ENCODE data around the gene C1orf185. TPM values are rescaled to one million over a fixed set of nuclear protein-coding genes. Genes with fewer than 3 reads are reported as not detected.
"Not testable (repeated sequence)": the region's sequence is repeated elsewhere in the genome, so short reads cannot be mapped to it uniquely, and the experiment has no call there.

The C1orf185 gene
- total RNA-seq, 1 experiment from 2014 or later = not detected

GRCh38 chr1:51119331-51119730, 17.3 kb downstream of the C1orf185 start:
- H3K27ac ChIP-seq (ENCODE audit: low read length) = no peak overlapping the region
- DNase-seq (ENCODE audit: low read depth, low spot score) (no peak), ATAC-seq (no peak)
- intact Hi-C loops (cut with micrococcal nuclease; ENCODE audit: unreplicated experiment) = no loop called here
- no peak overlapping the region for H3K4me3 ChIP-seq (ENCODE audit: low read depth in 2 of 2, low read length in 2 of 2)
- H3K4me1 ChIP-seq (ENCODE audit: control insufficient read depth, insufficient read depth, low read length) = no peaks in the 10 kb centered on the region
- BruUV-seq (replicated peaks) = no TSS peak
- in situ Hi-C loops (cut with HindIII; ENCODE audit: low pct_unique_long_range_greater_than_20kb, low sequenced_read_pairs) = no loop called here
- no peaks in the 10 kb centered on the region for H3K27me3 ChIP-seq (ENCODE audit: control insufficient read depth, insufficient read depth, low read length)
- no peaks in the 10 kb centered on the region for H3K36me3 ChIP-seq (ENCODE audit: control insufficient read depth, insufficient read depth, low read length)
- no peaks in the 10 kb centered on the region for H3K9me3 ChIP-seq (ENCODE audit: control insufficient read depth, insufficient read depth, low read depth, low read length)
- ChIA-PET CTCF (no interaction called here), POLR2A (no interaction called here)
- TF ChIP-seq, protein P1, sequence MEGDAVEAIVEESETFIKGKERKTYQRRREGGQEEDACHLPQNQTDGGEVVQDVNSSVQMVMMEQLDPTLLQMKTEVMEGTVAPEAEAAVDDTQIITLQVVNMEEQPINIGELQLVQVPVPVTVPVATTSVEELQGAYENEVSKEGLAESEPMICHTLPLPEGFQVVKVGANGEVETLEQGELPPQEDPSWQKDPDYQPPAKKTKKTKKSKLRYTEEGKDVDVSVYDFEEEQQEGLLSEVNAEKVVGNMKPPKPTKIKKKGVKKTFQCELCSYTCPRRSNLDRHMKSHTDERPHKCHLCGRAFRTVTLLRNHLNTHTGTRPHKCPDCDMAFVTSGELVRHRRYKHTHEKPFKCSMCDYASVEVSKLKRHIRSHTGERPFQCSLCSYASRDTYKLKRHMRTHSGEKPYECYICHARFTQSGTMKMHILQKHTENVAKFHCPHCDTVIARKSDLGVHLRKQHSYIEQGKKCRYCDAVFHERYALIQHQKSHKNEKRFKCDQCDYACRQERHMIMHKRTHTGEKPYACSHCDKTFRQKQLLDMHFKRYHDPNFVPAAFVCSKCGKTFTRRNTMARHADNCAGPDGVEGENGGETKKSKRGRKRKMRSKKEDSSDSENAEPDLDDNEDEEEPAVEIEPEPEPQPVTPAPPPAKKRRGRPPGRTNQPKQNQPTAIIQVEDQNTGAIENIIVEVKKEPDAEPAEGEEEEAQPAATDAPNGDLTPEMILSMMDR (IDR thresholded peaks at IDR 0.05) = no peak
- TF ChIP-seq, protein P2, sequence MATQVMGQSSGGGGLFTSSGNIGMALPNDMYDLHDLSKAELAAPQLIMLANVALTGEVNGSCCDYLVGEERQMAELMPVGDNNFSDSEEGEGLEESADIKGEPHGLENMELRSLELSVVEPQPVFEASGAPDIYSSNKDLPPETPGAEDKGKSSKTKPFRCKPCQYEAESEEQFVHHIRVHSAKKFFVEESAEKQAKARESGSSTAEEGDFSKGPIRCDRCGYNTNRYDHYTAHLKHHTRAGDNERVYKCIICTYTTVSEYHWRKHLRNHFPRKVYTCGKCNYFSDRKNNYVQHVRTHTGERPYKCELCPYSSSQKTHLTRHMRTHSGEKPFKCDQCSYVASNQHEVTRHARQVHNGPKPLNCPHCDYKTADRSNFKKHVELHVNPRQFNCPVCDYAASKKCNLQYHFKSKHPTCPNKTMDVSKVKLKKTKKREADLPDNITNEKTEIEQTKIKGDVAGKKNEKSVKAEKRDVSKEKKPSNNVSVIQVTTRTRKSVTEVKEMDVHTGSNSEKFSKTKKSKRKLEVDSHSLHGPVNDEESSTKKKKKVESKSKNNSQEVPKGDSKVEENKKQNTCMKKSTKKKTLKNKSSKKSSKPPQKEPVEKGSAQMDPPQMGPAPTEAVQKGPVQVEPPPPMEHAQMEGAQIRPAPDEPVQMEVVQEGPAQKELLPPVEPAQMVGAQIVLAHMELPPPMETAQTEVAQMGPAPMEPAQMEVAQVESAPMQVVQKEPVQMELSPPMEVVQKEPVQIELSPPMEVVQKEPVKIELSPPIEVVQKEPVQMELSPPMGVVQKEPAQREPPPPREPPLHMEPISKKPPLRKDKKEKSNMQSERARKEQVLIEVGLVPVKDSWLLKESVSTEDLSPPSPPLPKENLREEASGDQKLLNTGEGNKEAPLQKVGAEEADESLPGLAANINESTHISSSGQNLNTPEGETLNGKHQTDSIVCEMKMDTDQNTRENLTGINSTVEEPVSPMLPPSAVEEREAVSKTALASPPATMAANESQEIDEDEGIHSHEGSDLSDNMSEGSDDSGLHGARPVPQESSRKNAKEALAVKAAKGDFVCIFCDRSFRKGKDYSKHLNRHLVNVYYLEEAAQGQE (IDR thresholded peaks at IDR 0.05; ENCODE audit: insufficient read depth in 1 of 2, low read depth in 2 of 2, low read length in 1 of 2) = no peak
- TF ChIP-seq TCF7L2 (IDR thresholded peaks at IDR 0.05; ENCODE audit: low read depth, low read length) (no peak), POLR2AphosphoS5 (IDR thresholded peaks at IDR 0.05; ENCODE audit: low read depth, low read length) (no peak), SIN3A (IDR thresholded peaks at IDR 0.05; ENCODE audit: borderline replicate concordance, insufficient read depth, low read depth, low read length) (no peak)

- in situ Hi-C loops (cut with HindIII; ENCODE audit: low pct_unique_long_range_greater_than_20kb, low sequenced_read_pairs) = no loop called here
- TF ChIP-seq, protein P2 (IDR thresholded peaks at IDR 0.05; ENCODE audit: insufficient read depth in 1 of 2, low read depth in 2 of 2, low read length in 1 of 2) = no peak
- TF ChIP-seq SIN3A (IDR thresholded peaks at IDR 0.05; ENCODE audit: borderline replicate concordance, insufficient read depth, low read depth, low read length) = no peak
- TF ChIP-seq, protein P1 (IDR thresholded peaks at IDR 0.05) = no peak
- no peak for TF ChIP-seq TCF7L2 (IDR thresholded peaks at IDR 0.05; ENCODE audit: low read depth, low read length)
- no peak for TF ChIP-seq POLR2AphosphoS5 (IDR thresholded peaks at IDR 0.05; ENCODE audit: low read depth, low read length)
- Histone ChIP-seq H3K27me3 (ENCODE audit: control insufficient read depth, insufficient read depth, low read length) (no peaks in the 10 kb centered on the region), H3K36me3 (ENCODE audit: control insufficient read depth, insufficient read depth, low read length) (no peaks in the 10 kb centered on the region), H3K4me3 (ENCODE audit: low read depth in 2 of 2, low read length in 2 of 2) (no peak overlapping the region), H3K27ac (ENCODE audit: low read length) (no peak overlapping the region), H3K4me1 (ENCODE audit: control insufficient read depth, insufficient read depth, low read length) (no peaks in the 10 kb centered on the region), H3K9me3 (ENCODE audit: control insufficient read depth, insufficient read depth, low read depth, low read length) (no peaks in the 10 kb centered on the region)
- CTCF ChIA-PET = no interaction called here
- intact Hi-C loops (cut with micrococcal nuclease; ENCODE audit: unreplicated experiment) = no loop called here
- DNase-seq (ENCODE audit: low read depth, low spot score) = no peak
- POLR2A ChIA-PET = no interaction called here
- no TSS peak for BruUV-seq (replicated peaks)
- no peak for ATAC-seq
These were observed 18.6 kb downstream of the C1orf185 start for GRCh38 chr1:51120629-51121028.

DNA sequence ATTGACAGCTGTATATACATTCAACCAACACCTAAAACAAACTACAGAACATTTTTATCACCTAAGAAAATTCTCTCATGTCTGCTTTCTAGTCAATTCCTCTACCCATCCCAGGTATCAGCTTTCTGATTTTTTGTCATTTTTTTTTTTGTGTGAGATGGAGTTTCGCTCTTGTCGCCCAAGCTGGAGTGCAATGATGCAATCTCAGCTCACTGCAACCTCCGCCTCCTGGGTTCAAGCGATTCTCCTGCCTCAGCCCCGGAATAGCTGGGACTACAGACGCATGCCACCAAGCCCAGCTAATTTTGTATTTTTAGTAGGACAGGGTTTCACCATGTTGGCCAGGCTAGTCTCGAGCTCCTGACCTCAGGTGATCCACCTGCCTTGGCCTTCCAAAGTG, 25.1 kb downstream of the C1orf185 start:
- H3K27me3 ChIP-seq (ENCODE audit: control insufficient read depth, insufficient read depth, low read length); DNase-seq (ENCODE audit: low read depth, low spot score); H3K4me3 ChIP-seq (ENCODE audit: low read depth in 2 of 2, low read length in 2 of 2); in situ Hi-C loops (cut with HindIII; ENCODE audit: low pct_unique_long_range_greater_than_20kb, low sequenced_read_pairs); BruUV-seq (replicated peaks); H3K36me3 ChIP-seq (ENCODE audit: control insufficient read depth, insufficient read depth, low read length); POLR2A ChIA-PET; H3K27ac ChIP-seq (ENCODE audit: low read length); H3K4me1 ChIP-seq (ENCODE audit: control insufficient read depth, insufficient read depth, low read length); H3K9me3 ChIP-seq (ENCODE audit: control insufficient read depth, insufficient read depth, low read depth, low read length); ATAC-seq; intact Hi-C loops (cut with micrococcal nuclease; ENCODE audit: unreplicated experiment): not testable (repeated sequence)
- CTCF ChIA-PET = interaction anchor here (0.7 kb wide), 1 partner anchor 14 kb away, joined by 6 read pairs; no protein-coding TSS in a partner anchor
